OCI-LY1 (cell line): ENCODE results near the gene CCDC57.

ENCODE experiments used
- EZH2 ChIP-seq: fragments of 200-600 bp; sonication (generic), shearing (Covaris generic); IDR thresholded peaks from 2 replicates; pipeline ENCODE4 v1.8.0; 2017; ENCODE audit warnings: borderline replicate concordance, mixed run types, mild to moderate bottlenecking, antibody characterized with exemption, low read length, moderate library complexity, mixed read lengths
- TF ChIP-seq, protein P1 (sequence below): fragments of 200-600 bp; sonication (generic), shearing (Covaris generic); IDR thresholded peaks from 2 replicates; pipeline ENCODE4 v1.5.1; 2017; ENCODE audit warnings: mild to moderate bottlenecking, antibody characterized with exemption, low read length, moderate library complexity, mixed read lengths

DNA sequence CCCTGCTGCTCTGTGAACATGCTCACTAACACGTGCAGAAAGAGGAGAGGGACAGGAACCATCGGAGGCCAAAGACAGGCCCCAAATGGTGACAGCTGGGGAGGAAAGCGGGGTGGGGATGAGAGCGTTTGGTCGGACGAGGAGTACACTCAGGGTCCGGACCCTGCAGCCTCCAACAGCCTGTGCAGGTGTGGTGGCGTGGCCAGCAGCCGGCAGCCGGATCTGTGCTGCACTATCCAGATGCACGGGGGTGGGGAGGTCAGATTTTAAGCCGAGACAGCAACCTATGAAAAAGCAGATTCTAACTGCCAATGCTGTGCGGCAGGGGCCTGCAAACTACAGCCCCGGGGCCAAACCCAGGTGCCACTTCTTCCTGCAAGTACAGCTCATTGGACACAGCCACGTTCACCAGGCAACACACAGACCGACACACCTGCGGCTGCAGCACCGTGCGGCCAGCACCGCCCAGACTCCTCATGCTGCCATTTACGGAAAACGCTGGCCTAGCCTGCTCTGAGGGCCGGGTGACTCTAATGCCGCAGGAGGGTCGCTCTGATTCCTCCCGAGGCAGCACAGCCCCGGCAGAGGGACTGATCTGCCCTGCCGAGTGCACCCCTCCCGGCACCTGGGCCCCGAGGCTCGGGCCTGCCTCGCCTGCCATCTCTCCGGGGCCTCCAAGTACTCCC, 37.4 kb upstream of the CCDC57 start:
- TF ChIP-seq, protein P1, sequence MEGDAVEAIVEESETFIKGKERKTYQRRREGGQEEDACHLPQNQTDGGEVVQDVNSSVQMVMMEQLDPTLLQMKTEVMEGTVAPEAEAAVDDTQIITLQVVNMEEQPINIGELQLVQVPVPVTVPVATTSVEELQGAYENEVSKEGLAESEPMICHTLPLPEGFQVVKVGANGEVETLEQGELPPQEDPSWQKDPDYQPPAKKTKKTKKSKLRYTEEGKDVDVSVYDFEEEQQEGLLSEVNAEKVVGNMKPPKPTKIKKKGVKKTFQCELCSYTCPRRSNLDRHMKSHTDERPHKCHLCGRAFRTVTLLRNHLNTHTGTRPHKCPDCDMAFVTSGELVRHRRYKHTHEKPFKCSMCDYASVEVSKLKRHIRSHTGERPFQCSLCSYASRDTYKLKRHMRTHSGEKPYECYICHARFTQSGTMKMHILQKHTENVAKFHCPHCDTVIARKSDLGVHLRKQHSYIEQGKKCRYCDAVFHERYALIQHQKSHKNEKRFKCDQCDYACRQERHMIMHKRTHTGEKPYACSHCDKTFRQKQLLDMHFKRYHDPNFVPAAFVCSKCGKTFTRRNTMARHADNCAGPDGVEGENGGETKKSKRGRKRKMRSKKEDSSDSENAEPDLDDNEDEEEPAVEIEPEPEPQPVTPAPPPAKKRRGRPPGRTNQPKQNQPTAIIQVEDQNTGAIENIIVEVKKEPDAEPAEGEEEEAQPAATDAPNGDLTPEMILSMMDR, result no peak
- no peak for TF ChIP-seq EZH2
